Activated T-cell treated with anti-CD3 and anti-CD28 coated beads, Interleukin-2, amount 50 U/mL, for 1 hour (primary cell): ENCODE measurements around the gene MB21D2.
"Not testable (repeated sequence)": the region's sequence is repeated elsewhere in the genome, so short reads cannot be mapped to it uniquely, and the experiment has no call there.

ENCODE experiments used
- DNase-seq: peaks from one replicate; pipeline ENCODE4 v3.0.0-alpha.2; 2020

The MB21D2 gene

DNA sequence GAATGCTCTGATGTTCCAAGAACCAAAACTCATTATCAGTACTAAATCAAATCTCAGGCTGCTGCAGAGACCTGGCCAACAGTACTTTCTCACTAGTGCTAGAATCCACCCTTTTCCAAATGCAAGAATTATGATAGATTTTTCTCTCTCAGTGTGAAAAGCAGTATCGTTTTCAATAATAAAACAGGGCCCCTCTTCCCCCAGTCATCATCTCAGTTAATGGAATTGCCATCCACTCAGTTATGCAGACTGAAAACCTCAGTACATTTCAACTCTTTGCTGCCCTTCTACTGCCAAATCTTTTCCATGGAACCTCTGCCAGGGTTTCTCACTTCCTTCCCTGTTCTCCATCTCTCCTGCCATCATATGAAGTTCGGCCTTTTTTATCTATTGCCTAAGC lies 117.9 kb downstream of the MB21D2 start:
- no peak for DNase-seq

DNA sequence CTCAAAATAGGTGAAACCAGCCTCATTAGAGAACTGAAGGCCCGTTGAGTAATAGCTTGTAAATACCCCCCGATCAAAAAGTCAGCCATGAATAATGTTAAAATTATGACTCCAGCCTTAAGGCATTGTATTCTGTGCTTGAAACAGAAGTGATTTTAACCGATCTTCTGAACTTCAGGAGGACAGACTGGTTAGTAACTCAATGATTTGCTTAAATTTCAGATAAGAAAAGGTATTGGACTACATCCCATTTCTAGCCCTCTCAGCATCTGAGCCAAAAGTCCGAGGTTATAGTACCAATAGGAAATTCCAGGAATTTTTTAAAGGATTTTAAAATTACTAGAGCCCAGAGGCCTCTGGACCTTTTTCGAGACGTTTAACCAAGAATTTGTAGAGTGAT lies 122.6 kb downstream of the MB21D2 start:
- DNase-seq, result no peak

DNA sequence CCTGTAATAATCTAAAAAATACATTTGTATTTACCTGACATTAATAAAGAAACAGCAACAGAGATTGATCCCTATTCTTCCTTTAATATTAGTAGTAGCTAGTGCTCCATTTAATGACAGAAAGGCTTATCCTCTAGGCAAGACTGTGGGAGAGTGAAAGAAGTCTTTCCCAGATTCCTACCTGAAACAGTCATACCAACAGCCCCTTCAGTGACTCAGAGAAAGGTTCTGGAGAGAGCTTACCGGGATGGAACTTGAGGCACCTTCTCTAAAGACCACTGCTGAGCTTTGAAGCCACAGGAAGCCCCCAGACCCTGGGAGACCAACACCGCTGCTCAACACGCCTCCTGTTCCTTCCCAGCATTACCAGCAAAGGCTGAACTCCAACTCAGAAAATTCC lies 123.4 kb downstream of the MB21D2 start:
- DNase-seq, result no peak

DNA sequence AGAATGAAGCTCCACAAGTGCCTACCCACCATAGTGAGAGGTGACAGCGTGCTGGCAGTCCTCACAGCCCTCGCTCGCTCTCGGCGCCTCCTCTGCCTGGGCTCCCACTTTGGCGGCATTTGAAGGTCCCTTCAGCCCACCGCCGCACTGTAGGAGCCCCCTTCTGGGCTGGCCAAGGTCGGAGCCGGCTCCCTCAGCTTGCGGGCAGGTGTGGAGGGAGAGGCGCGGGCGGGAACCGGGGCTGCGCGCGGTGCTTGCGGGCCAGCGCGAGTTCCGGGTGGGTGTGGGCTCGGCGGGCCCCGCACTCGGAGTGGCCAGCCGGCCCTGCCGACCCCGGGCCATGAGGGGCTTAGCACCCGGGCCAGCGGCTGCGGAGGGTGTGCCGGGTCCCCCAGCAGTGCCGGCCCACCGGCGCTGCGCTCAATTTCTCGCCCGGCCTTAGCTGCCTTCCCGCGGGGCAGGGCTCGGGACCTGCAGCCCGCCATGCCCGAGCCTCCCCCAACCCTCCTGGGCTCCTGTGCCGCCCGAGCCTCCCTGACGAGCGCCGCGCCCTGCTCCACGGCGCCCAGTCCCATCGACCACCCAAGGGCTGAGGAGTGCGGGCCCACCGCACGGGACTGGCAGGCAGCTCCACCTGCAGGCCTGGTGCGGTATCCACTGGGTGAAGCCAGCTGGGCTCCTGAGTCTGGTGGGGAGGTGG lies 128.7 kb downstream of the MB21D2 start:
- DNase-seq, result not testable (repeated sequence)

DNA sequence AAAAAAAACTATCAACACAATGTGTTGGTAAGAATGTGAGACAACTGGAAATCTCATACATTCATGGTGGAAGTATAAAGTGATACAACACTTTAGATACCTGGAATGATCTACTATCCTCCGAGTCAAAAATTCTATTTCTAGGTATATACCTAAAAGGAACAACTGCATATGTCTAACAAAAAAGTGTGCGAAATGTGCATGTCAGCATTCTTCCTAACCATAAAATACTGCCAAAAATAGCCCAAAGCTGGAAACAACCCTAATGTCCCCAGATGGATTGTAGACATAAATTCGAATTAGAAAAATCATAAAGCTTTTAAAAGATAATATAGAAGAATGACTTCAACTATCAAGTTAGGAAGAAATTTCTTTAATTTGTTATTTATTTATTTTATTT lies 139.1 kb downstream of the MB21D2 start:
- no peak for DNase-seq

DNA sequence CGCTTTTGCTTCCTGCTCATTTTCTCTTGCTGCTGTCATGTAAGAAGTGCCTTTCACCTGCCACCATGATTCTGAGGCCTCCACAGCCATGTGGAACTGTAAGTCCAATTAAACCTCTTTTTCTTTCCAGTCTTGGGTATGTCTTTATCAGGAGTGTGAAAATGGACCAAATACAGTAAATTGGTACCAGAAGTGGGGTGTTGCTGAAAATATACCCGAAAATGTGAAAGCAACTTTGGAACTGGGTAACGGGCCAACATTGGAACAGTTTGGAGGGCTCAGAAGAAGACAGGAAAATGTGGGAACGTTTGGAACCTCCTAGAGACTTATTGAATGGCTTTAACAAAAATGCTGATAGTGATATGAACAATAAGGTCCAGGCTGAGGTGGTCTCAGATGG lies 143.3 kb downstream of the MB21D2 start:
- DNase-seq, result not testable (repeated sequence)

DNA sequence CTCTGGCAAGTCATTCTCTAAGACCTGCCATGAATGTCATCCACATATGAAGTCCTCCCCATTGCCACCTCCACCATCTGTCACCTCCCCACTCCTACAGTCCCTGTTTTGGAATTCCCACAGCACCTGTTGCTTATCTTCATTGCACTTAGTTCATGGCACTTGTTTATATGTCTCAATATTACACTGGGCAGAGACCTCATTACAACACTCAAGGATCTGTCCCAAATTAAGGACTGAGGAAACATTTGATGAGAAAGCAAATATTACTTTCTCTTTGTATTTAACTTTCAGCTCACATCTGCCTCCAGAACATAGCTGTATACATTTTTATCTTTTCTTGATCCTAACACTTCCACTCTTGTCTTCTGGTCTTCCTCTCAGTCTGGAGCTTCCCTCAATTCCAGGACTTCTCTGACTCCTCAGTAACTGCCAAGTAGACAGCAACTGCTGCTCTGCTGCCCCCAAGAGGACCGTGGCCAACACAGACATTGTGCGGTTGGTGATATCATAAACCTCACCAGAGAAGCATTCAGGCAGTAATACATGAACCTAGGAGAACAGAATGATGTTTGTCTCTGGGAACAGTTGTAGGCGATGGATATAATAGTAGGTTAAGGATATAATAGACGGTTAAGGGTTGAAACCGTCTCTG lies 145.3 kb downstream of the MB21D2 start:
- DNase-seq, result no peak

DNA sequence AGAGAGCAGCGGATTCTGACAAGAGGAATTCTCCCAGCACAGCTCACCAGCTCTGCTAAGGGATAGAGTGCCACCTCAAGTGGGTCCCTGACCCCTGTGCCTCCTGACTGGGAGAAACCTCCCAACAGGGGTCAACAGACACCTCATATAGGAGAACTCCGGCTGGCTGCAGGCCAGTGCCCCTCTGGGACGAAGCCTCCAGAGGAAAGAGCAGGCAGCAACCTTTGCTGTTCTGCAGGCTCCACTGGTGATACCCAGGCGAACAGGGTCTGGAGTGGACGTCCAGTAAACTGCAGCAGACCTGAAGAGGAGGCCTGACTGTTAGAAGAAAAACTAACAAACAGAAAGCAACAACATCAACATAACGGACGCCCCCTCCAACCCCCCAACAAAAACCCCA lies 159.0 kb downstream of the MB21D2 start:
- DNase-seq, result no peak

DNA sequence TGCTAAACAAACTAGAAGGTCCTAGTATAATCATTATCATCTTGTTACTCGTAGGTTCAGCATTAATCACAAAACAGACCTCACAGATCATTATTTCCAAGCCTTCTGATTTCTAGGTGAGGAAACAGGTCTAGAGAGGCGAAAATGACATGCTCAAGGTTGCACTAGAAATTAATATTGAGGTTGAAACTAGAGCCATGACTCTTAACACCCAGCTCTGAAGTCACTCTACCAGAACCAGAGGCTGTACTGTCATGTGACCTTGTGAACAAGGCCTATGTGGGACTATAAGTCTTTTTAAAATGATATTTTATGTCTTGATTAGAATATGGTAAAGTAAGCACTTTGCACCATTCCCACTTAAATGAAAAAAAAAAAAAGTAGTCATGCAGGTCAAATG lies 166.5 kb downstream of the MB21D2 start:
- no peak for DNase-seq

DNA sequence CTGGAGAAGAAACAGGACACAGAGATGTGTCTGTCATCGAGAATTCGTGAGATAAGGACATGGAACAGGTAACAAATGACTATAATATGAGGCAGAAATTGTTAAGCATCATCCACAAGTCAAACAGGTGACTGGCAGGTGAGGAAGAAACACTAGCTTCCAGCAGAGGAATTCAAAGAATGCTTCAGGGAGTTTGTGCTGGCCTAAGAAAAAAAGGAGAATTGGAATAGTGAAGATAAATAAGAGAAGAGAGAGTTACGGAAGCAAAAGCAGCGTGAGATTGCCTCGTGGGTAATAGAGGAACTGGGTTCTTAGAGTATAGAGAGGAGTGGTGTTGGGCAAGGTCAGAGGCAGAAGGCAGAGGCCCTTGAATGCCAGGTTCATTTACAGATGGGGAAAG lies 167.5 kb downstream of the MB21D2 start:
- DNase-seq, result no peak

DNA sequence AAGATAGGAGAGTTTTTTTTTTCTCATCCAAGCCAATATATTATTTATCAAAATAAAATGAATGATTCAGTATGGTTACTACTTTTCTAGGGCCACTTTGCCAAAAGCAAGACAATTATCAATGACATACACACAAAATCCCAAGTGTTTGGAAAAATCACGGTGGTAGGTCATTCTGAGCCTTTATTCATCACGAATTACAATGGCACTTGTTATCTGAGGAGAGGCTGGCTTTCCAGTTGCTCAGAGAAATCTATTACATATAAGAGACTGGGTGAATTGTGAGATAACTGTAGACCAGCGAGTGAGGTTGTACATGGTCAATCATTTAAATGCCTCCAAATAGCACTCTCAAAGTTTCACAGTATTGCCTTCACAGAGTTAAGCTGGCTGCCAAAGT lies 169.9 kb downstream of the MB21D2 start:
- no peak for DNase-seq

DNA sequence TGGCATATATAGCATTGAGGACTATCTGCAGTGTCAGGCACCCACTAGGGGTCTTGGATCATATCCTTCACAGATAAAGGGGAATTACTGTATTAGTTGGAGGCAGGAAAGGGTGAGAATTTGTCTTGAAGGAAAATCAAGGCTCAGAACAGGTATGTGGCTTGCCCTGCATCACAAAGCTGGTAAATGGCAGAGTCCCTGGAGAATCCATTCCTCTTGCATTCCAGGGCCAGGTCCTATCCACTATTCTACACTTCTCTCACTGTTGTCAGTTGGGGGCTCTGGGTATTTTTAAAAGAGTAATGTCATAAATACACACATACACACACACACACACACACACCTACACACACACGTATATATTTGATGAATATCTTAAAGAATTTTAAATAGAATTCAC lies 170.5 kb downstream of the MB21D2 start:
- DNase-seq, result no peak
